ENCODE measurements around the gene SDCCAG8.
A peak's percentile ranks its signal among the peaks of the same experiment; 100 is the strongest.

SDCCAG8 gene

DNA sequence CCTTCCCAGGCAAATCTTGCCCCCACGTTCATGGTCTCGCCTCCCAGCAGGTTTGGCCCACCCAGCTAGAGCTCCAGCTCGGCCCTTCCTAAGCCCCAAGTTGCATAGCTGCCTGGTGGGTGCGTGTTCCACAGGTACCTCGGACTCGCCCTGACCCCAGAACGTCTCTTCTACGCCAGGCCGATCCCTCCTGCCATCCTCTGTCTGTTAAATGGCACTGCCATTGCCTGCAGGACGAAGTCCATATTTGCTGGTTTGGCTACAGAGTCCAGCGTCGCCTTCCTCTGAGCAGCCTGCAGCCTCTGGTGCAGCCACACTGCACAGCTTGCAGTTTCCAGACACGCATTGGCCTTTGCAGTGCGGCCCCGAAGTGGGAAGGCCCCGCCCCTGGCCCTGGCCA is 228.1 kb downstream of the SDCCAG8 start:
- no peak for DNase-seq (ENCODE audit: low spot score)

GRCh38 chr1:243487036-243487648 is 231.3 kb downstream of the SDCCAG8 start:
- no peak for DNase-seq (ENCODE audit: low spot score)

- no peak for DNase-seq (ENCODE audit: low spot score)
Observed at GRCh38 chr1:243487649-243488227, 231.9 kb downstream of the SDCCAG8 start.

DNA sequence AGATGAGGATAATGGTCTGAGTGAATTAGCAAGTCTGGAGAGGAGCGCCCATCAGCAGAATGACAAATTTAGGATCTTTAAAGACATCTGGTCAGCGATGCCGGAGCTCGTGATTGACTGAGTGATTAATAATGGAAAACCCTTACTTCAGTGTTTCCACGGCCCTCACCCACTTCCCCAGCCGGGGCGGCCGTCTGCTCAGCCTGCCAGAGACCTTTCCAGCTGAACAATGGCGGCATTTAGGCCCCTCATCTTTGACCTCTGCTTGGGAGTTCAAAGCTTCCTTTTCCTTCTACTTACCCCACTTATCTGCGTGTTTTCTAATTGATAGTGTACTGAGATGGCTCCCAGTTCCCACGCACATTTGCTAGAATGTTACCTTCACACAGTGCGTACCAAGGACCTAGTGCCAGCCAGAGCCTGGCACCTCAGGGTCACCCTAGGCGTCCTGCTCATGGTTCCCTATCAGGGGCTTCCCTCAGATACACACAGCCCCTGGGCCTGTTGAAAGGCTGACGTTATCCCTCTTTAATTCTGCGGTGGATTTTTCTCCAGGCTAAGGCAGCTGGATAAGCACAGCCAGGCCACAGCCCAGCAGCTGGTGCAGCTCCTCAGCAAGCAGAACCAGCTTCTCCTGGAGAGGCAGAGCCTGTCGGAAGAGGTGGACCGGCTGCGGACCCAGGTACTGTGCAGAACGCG is 232.8 kb downstream of the SDCCAG8 start:
- no peak for DNase-seq (ENCODE audit: low spot score)

DNA sequence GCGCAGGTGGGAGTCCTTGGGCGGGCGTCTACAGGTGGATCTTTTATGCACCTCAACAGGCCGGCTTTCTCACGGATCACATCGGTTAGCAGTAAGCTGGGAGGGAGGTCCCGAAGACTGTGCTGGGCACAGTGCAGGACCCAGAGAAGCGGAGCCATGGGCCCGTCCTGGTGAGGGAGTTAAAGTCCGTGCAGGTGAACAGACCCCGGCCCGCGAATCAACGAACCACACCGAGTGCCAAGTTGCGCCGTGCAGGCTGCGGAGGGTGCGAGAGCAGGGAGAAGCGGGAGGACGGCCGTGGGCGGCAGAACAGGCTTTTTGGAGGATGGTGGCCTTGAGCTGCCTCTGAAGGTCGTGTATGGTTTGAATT is 233.3 kb downstream of the SDCCAG8 start:
- DNase-seq (ENCODE audit: low spot score), result no peak

DNA sequence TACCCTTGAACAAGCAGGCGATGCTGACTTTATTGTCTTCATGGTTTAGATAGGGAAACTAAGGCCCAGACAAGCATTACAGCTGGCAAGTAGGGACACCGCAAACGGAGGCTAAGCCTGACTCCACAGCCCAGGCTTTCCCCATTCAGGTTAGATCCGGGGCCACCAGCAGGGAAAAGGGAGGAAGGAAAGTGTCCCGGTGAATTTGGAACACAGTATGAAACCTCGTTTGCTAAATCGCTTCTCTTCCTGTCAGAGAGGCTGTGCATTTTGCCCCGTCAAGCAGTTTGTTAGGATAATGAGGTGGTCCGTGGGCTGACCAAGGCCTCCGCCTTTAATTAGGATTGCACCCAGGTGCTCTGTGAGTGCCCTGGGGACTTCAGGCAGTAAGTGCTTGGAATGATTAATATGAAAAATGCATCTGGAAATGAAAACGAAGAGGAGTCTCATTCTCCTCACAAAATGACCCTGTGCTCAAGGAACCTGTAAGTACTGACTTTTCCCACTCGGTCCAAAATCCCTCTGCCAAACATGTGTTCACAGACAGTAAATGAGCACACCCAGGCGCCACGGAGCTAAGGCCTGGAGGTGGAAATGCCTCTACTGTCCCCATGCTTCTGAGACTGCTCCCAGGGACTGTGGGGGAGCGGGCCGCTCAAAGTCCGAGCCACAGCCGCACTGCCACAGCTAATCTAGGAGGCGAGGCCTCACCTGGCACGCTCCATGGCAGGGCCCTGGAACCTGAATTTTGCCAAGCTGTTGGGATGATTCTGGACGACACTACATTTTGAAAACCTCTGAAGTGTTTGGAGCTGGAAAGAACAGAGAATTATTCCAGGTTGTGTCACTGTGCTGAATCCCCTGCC is 234.1 kb downstream of the SDCCAG8 start:
- no peak for DNase-seq (ENCODE audit: low spot score)

DNA sequence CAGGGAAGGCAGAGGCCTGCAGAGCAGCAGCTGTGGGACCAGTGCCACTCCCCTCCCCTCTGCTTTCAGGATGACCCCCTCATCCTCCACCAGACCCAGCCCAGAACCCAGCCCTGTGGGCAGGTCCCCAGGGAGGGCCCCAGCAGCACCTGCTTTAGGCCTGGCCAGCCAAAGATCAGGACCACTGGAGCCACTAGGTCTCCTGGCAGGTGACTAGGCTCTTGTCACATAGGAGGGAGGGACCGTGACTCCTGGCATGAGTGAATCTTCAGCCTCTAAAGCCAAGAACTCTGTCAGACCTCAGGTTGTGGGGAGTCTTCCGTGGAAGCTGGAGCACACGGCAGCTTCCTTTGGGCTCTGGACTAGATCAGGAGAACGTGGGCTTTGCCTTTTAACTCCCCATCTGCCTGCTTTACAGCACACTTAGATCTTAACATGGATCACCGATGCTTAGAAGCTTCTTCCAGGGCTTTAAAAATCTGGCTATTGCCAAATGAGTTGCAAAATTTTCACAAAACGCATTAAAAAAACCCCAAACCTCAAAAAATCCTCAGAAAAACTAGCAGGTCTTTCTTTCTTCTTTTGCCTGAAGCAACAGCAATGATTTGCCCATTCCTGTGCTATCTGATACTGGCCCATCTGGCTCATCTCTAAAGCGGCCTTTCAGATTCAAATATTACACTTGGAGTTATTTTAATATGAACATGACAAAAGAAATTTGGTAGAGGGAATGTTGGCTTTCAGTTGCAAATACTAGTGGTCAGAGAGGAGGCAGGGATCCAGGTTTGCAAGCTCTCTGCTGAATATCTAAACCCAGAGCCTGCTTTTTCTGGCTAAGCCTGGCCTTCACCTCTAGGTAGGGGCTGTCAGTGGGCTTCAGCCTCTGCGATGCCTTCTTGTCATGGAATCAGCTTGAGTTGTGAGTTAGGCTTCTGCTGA is 235.2 kb downstream of the SDCCAG8 start:
- no peak for DNase-seq (ENCODE audit: low spot score)

- no peak for DNase-seq (ENCODE audit: low spot score)
Observed at GRCh38 chr1:243493156-243494129, 237.6 kb downstream of the SDCCAG8 start.

GRCh38 chr1:243494741-243495431 is 239.0 kb downstream of the SDCCAG8 start:
- no peak for DNase-seq (ENCODE audit: low spot score)

- peak; percentile 59 for DNase-seq (ENCODE audit: low spot score)
Observed at GRCh38 chr1:243495442-243496186, 239.8 kb downstream of the SDCCAG8 start.

DNA sequence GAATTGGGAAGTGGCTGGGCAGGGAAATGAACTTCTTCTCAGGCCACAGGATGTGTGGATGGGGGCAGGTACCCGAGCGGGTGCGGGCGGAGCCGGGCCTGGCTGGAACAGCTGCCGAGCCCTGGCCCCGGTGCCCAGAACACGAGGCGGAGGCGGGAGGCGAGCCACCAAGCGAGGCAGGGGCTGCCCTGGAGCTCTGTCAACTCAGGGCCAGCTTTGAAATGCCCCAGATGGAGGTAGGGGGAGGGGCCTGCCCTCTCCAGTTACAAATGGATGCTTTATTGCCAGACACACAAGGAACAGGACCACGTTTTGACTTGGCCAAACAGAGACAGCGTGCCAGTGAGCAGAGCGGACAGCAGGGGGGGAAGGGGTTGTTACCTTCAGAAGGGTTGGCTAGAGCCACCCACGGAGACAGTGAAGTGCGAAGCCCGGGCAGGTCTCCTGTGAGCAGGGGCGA is 240.4 kb downstream of the SDCCAG8 start:
- DNase-seq (ENCODE audit: low spot score), result no peak

- DNase-seq (ENCODE audit: low spot score), result no peak
Observed at GRCh38 chr1:243496806-243497205, 241.0 kb downstream of the SDCCAG8 start.

DNA sequence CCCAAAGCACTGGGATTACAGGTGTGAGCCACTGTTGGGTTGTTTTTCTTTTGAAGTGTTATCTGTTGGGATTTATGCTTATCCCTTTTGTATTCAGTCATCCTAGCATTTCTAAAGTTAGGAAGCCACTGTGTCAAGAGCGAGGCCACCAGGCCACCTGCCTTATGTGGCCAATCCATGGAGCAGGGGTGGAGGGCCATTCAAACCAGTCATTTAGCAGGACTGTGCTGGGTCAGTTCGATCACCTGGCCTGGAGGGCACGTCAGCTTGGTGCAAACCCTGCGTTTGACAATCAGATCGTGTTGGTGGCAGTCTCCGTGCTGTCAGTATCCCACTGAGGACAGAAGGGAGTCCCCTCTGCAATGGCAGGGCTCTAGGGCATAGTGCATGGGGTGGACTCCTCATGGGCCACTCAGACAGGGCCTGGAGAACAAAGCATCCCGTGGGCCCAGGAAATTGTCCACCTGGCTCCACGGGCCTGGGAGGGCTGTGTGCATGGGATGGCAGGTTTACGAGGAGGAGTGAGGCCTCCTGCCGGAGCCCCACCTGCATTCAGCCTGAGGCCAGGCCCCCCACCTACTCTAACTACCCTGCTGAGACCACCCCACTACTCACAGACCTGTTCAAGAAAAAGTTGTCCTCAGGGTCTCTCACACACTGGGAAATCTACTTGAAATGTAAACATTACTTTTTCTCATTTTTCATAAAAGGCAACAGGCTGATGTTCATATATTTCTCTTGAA is 242.3 kb downstream of the SDCCAG8 start:
- no peak for DNase-seq (ENCODE audit: low spot score)

- no peak for DNase-seq (ENCODE audit: low spot score)
Observed at GRCh38 chr1:243499248-243499647, 243.4 kb downstream of the SDCCAG8 start.

GRCh38 chr1:243499711-243500110 is 243.9 kb downstream of the SDCCAG8 start:
- no peak for DNase-seq (ENCODE audit: low spot score)

DNA sequence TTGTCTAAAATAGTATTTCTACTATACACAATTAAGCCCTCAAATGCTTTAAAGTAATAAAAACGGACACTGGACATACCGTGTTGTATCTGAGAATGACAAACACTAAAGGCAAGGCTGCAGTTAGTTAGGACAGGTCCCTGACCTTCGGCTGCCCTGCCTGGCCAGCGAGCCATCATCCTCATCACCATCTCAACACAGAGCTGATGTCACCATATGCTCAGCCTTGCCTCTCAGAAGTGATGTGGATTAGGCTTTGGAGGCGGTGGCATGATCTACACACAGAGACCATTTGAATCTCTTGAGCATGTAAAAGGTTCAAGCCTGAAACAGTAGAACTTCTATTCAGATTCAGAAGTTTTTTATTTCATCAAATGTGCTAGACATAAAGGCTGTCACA is 244.7 kb downstream of the SDCCAG8 start:
- no peak for DNase-seq (ENCODE audit: low spot score)

DNA sequence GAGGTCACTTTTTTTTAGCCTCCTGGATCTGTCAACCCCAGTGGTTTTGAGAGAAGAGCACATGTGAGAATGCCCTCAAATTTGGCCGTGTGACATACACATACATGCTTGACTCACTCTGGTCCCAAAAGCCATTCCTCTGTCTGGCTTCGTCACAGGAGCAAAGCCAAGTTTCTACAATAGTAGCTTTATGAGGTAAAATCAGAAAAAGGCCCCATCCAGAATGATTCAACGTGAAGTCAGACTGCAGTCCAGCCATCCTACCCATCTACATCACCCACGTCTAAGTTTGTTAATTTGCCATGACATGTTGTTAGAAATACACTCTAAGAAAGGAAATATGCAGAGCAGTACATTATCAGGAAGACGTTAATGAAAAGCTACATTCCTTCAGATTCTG is 245.2 kb downstream of the SDCCAG8 start:
- peak; percentile 53 for DNase-seq (ENCODE audit: low spot score)

GRCh38 chr1:243503155-243503554 is 247.3 kb downstream of the SDCCAG8 start:
- no peak for DNase-seq (ENCODE audit: low spot score)

All from hepatic stellate cell (primary cell).